Peyer's patch (tissue), 4 donors: ENCODE measurements around the gene CDC73. TPM values are rescaled to one million over a fixed set of nuclear protein-coding genes. Genes with fewer than 3 reads are reported as not detected.
"Not testable (repeated sequence)": the region's sequence is repeated elsewhere in the genome, so short reads cannot be mapped to it uniquely, and the experiment has no call there.

Source experiments
- DNase-seq, 3 donors: peaks; one replicate each; pipeline ENCODE4 v3.0.0-alpha.2; 2017 to 2019
- H3K27ac ChIP-seq, 4 donors: fragments of 200-600 bp; sonication (generic); one replicate each; pipeline ENCODE4 v1.5.1; 2016 to 2019
- H3K27me3 ChIP-seq, 2 donors: fragments of 200-600 bp; sonication (generic); one replicate each; pipeline ENCODE4 v1.5.1; 2019
- H3K36me3 ChIP-seq, 3 donors: fragments of 200-600 bp; sonication (generic); one replicate each; pipeline ENCODE4 v1.5.1; 2016 to 2019
- H3K4me1 ChIP-seq, 4 donors: fragments of 200-600 bp; sonication (generic); one replicate each; pipeline ENCODE4 v1.5.1; 2016 to 2019
- H3K4me3 ChIP-seq, 4 donors: fragments of 200-600 bp; sonication (generic); 1 replicate in 3 of 4; 2 replicates in 1 of 4; pipeline ENCODE4 v1.5.1; 2016 to 2019; ENCODE audit warnings: mild to moderate bottlenecking in 1 of 4
- H3K9me3 ChIP-seq, 4 donors: fragments of 200-600 bp; sonication (generic); one replicate each; pipeline ENCODE4 v1.5.1; 2016 to 2019; ENCODE audit warnings: mild to moderate bottlenecking in 1 of 4
- POLR2A ChIP-seq, 2 donors: fragments of 450-650 bp; IDR thresholded peaks; one replicate each; pipeline ENCODE4 v1.5.1; 2017; ENCODE audit warnings: antibody characterized with exemption in 2 of 2, mild to moderate bottlenecking in 2 of 2, moderate library complexity in 2 of 2
- total RNA-seq, 4 donors: library from RNA; depleted of rRNA; stranded (reverse); fragments of >200 nt; gene quantifications; one replicate each; pipeline ENCODE4 v1.1.0, GENCODE V29; 2016
- TF ChIP-seq, protein P1 (sequence below), 6 experiments: fragments of 450-650 bp in 4 of 6; fragments of 200-600 bp in 2 of 6; sonication (generic) in 1 of 6; IDR thresholded peaks; one replicate each; pipeline ENCODE4 v1.5.1; 2017 to 2019; ENCODE audit warnings: antibody characterized with exemption in 6 of 6, mild to moderate bottlenecking in 3 of 6, moderate library complexity in 1 of 6

The CDC73 gene
- total RNA-seq, 4 donors from 2014 or later, result 28.6 to 191 (median 43.1) TPM

DNA sequence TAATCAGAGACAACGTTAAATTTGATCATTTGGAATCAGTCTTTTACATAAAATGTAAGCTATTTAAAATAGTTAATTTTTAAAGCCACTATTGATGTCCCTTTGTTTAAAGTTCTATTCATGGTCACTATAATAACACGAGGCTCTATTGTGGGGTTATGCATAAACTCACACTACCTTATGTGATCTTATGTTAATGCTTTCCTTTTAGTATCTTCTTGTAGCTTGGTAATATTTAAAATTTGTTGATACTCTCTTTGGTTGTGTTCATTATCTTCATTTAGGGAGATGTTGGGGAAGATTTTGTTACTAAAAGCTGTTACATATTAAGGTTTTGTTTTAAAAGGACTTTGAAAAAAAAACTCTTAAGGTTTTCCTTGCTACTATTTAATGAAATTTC is 63.4 kb downstream of the CDC73 start:
- peaks cover 0 to 44% (median 0%) of the 10 kb centered on the region in 4 donors for H3K4me1 ChIP-seq
- no peaks in the 10 kb centered on the region for H3K36me3 ChIP-seq
- peak overlapping the region in 2 of 4 donors; percentile 48 to 73 for H3K27ac ChIP-seq
- H3K4me3 ChIP-seq, result peak overlapping the region in 1 of 4 donors; percentile 48
- no peaks in the 10 kb centered on the region for H3K9me3 ChIP-seq
- TF ChIP-seq, protein P1, sequence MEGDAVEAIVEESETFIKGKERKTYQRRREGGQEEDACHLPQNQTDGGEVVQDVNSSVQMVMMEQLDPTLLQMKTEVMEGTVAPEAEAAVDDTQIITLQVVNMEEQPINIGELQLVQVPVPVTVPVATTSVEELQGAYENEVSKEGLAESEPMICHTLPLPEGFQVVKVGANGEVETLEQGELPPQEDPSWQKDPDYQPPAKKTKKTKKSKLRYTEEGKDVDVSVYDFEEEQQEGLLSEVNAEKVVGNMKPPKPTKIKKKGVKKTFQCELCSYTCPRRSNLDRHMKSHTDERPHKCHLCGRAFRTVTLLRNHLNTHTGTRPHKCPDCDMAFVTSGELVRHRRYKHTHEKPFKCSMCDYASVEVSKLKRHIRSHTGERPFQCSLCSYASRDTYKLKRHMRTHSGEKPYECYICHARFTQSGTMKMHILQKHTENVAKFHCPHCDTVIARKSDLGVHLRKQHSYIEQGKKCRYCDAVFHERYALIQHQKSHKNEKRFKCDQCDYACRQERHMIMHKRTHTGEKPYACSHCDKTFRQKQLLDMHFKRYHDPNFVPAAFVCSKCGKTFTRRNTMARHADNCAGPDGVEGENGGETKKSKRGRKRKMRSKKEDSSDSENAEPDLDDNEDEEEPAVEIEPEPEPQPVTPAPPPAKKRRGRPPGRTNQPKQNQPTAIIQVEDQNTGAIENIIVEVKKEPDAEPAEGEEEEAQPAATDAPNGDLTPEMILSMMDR (IDR thresholded peaks at IDR 0.05), result no peak
- no peak for TF ChIP-seq POLR2A (IDR thresholded peaks at IDR 0.05)
- H3K27me3 ChIP-seq, result no peaks in the 10 kb centered on the region
- no peak for DNase-seq

DNA sequence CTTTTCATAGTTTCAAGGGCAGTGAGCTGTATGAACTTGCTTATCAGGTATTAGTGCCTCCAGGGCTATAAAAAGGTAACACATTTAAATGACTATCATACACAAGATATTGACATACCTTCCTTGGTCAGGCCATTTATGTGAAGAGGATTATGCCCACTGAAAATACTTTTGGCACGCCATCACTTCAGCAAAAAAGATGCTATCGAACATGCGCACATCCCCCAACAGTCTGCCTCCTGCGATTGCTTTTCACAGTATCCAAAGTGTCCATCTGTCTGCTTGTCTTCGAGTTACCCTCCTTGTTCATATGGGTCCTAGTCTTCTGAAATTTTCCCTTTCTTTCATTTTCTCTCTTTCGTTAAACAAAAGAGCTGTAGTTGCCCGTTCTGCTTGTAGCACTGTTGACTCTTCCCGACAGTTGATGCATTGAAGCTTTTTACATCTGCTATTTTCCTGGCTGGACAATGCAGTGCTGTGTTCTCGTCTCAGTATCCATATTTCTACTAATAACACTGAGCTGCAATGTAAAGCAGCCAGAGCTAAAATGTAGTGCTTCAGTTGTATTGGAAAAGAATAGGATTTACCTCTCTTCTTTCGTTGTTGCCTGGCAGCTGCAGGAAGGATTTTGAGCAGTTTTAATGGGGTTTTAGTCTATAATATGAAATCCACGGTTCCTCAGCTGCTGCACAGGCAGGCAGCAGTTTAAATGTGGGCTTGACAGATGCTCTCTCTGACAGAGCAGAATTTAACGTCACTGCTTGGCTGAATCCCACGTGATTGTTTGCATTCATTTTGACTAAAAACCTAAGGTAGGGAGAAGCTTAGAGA is 64.3 kb downstream of the CDC73 start, which contains the start of gene B3GALT2:
B3GALT2 (minus strand) TSS at position 713 of the 831 bp plus-strand sequence. CDS start 5,051 bp downstream, outside the sequence.
- peak within 1 kb of the TSS in 3 of 4 donors; percentile 14 to 48 (median 45) for H3K4me3 ChIP-seq
- peak within 1 kb of the TSS; percentile 48 to 73 (median 62) for H3K27ac ChIP-seq
- H3K4me1 ChIP-seq, result peaks cover 0 to 44% (median 0%) of the 10 kb centered on the region in 4 donors
- TF ChIP-seq, protein P1 (IDR thresholded peaks at IDR 0.05), result peak in 2 of 6 experiments; percentile 14 to 24
- TF ChIP-seq POLR2A (IDR thresholded peaks at IDR 0.05), result peak in 1 of 2 donors; percentile 36
- H3K27me3 ChIP-seq, result no peaks in the 10 kb centered on the region
- no peaks in the 10 kb centered on the region for H3K36me3 ChIP-seq
- peak in 1 of 3 donors; percentile 63 for DNase-seq
- no peaks in the 10 kb centered on the region for H3K9me3 ChIP-seq

DNA sequence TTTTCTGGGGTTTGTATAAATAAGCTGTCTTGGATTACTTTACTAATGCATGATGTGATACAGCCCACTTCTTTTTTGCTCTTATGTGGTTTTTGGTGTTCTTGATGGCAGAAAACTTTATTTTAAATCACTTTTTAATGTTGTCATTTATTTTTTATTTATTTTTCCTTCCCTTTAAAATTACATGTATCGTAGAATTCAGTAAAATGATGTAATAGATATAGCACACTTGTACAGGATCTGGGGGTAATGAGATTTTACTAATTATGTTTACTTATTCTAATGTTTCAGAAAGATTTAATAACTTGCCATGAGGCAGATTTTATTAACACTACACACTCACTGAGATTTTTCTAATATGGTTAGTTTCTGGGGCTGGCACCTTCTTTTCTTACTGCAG is 65.3 kb downstream of the CDC73 start:
- H3K9me3 ChIP-seq, result peaks cover 0 to 2% (median 0%) of the 10 kb centered on the region in 4 donors
- TF ChIP-seq POLR2A (IDR thresholded peaks at IDR 0.05), result no peak
- TF ChIP-seq, protein P1 (IDR thresholded peaks at IDR 0.05), result no peak
- no peak overlapping the region for H3K4me3 ChIP-seq
- DNase-seq, result no peak
- H3K4me1 ChIP-seq, result peaks cover 0 to 44% (median 0%) of the 10 kb centered on the region in 4 donors
- H3K27ac ChIP-seq, result peak overlapping the region in 2 of 4 donors; percentile 1 to 48
- no peaks in the 10 kb centered on the region for H3K36me3 ChIP-seq
- H3K27me3 ChIP-seq, result no peaks in the 10 kb centered on the region

DNA sequence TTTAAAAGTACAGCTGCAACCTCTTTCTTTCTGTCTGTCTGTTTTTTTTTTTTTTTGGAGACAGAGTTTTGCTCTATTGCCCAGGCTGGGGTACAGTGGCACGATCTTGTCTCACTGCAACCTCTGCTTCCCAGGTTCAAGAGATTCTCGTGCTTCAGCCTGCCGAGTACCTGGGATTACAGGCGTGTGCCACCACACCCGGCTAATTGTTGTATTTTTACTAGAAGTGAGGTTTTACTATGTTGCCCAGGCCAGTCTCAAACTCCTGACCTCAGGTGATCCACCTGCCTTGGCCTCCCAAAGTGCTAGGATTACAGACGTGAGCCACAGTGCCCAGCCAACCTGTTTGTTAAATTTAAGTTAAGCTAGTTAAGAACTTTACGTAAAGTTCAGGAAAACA is 67.1 kb downstream of the CDC73 start:
- H3K9me3 ChIP-seq, H3K27ac ChIP-seq, H3K4me3 ChIP-seq, H3K27me3 ChIP-seq, H3K36me3 ChIP-seq, DNase-seq: not testable (repeated sequence)
- H3K4me1 ChIP-seq, result peaks cover 0 to 44% (median 0%) of the 10 kb centered on the region in 4 donors

DNA sequence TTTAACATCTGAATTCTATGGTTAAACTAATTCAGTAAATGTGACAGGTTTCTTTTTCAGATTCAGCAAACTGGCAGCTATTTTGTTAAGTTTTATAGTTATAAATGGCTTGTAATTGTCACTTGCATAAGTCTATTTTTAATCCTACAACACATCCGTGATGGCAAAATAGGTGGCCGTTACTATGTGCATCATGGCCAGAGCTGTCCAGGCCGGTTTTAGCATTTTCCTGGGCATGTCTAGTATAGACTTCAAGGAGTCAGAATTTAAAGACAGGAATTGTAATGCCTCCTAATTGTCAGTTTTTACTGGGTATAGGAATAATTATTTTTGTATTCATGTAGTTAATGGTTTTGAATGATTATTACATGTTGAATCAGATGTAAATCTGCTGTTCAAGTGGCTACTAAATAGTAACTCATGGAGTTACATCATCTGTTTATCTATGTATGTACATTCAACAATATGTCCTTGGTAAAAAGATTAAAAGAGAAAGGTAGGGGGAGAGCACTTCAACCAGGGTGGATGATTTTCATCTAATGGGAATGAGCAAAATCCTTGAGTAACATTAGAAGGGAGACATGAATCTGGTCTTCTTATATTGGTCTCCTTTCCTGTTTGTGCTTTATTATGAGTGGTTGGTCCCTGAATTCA is 67.7 kb downstream of the CDC73 start:
- H3K27ac ChIP-seq, result no peak overlapping the region

More for the DNA sequence above, 67.7 kb downstream of the CDC73 start:
- H3K9me3 ChIP-seq, result peaks cover 0 to 9% (median 0%) of the 10 kb centered on the region in 4 donors
- DNase-seq, result no peak
- TF ChIP-seq, protein P1 (IDR thresholded peaks at IDR 0.05), result no peak
- no peak for TF ChIP-seq POLR2A (IDR thresholded peaks at IDR 0.05)
- peaks cover 0 to 38% (median 0%) of the 10 kb centered on the region in 4 donors for H3K4me1 ChIP-seq
- no peaks in the 10 kb centered on the region for H3K36me3 ChIP-seq
- no peaks in the 10 kb centered on the region for H3K27me3 ChIP-seq
- H3K4me3 ChIP-seq, result no peak overlapping the region
